ENCODE data around the gene SERPINF2.

DNA sequence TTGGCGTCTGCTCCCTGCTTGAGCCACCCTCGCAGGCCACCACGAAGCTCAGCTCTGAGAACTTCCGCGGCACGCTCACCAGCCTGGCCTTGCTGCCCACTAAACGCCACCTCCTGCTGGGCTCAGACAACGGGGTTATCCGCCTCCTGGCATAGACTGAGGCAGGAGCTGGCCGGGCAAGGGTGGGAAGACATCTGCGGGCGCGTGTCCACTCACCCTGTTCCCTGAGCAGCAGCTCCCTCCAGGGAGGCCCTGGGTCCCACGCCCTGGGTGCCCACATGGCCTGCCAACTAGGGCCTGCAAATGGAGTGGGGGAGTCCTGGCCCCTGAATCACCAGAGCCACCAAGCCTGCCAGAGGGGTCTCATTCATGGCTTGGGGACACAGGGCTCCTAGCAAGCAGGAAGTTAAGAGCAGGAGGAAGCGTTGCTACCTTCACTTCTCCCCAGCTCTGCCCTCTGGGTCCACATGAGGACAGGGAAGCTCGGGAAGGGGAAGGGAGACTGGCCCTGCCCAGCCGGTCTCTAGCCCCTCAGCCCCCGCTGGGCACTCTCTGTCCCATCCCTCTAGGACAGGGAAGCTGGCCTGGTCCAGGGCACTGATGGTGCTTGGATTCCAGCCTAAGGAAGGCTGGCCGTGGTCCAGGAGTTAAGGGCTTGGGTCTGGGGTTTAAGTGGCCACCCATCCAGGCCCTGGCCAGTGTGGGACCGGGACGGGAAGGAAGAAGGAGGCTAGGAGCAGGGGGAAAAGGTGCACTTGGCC lies 5.0 kb upstream of the SERPINF2 start:
- TF ChIP-seq CTCF (IDR thresholded peaks at IDR 0.05 in 4 of 5, conservative IDR thresholded peaks at IDR 0.05 in 1 of 5) (no peak), POLR2A (IDR thresholded peaks at IDR 0.05) (no peak)
